K562 (cell line): ENCODE data around the gene C22orf31. TPM values are rescaled to one million over a fixed set of nuclear protein-coding genes. Genes with fewer than 3 reads are reported as not detected.

Experiments used
- BCLAF1 ChIP-seq, 2 experiments: fragments of 450-650 bp in 1 of 2; IDR thresholded peaks; 2 replicates each; pipeline ENCODE4 v1.6.1; 2011 to 2017; ENCODE audit warnings: low read depth in 2 of 2, antibody characterized with exemption in 1 of 2, borderline replicate concordance in 1 of 2, low read length in 1 of 2, mild to moderate bottlenecking in 1 of 2, mixed read lengths in 1 of 2; ENCODE audit not compliant: control insufficient read depth in 1 of 2
- CREB3 ChIP-seq: fragments of 450-650 bp; conservative IDR thresholded peaks from 2 replicates; pipeline ENCODE4 v1.6.1; 2016; ENCODE audit warnings: missing genetic modification characterization, low read depth, mild to moderate bottlenecking, missing compliant biosample characterization, moderate library complexity
- CXXC5 ChIP-seq: fragments of 250-450 bp; sonication (Bioruptor Pico); IDR thresholded peaks from 2 replicates; pipeline ENCODE4 v1.8.0; 2022; ENCODE audit warnings: inconsistent platforms, mild to moderate bottlenecking, moderate library complexity
- DMBX1 ChIP-seq: fragments of 250-450 bp; sonication (Bioruptor Pico); IDR thresholded peaks from 2 replicates; pipeline ENCODE4 v1.8.0; 2022; ENCODE audit warnings: inconsistent platforms, mild to moderate bottlenecking, moderate library complexity, borderline replicate concordance
- DNMT1 ChIP-seq: fragments of 450-650 bp; IDR thresholded peaks from 2 replicates; pipeline ENCODE4 v1.6.1; 2016; ENCODE audit warnings: antibody characterized with exemption, mild to moderate bottlenecking
- EGR1 ChIP-seq: fragments of 450-650 bp; conservative IDR thresholded peaks from 2 replicates; pipeline ENCODE4 v1.6.1; 2017; ENCODE audit warnings: mild to moderate bottlenecking
- ELF1 ChIP-seq: fragments of 200-800 bp; sonication (Bioruptor generic); IDR thresholded peaks from 2 replicates; pipeline ENCODE4 v1.6.1; 2016; ENCODE audit warnings: missing genetic modification characterization, missing compliant biosample characterization
- KLF1 ChIP-seq: fragments of 450-650 bp; IDR thresholded peaks from 2 replicates; pipeline ENCODE4 v1.6.1; 2016; ENCODE audit warnings: missing genetic modification characterization, missing compliant biosample characterization
- NR4A1 ChIP-seq, 2 experiments: fragments of 250-450 bp in 1 of 2; fragments of 450-650 bp in 1 of 2; sonication (Bioruptor Pico) in 1 of 2; IDR thresholded peaks; 2 replicates each; pipeline versions ENCODE4 v1.4.0 to v1.6.1; 2016 to 2020; ENCODE audit warnings: mild to moderate bottlenecking in 2 of 2, missing compliant biosample characterization in 1 of 2, missing genetic modification characterization in 1 of 2, moderate library complexity in 1 of 2
- PML ChIP-seq: IDR thresholded peaks from 2 replicates; pipeline ENCODE4 v1.6.1; 2012; ENCODE audit warnings: low read length, inconsistent platforms
- PRPF4 ChIP-seq: fragments of 200-400 bp; formaldehyde crosslinking; IDR thresholded peaks from one replicate; pipeline ENCODE4 v1.6.1; 2017; ENCODE audit warnings: low read length, low read depth, mild to moderate bottlenecking; ENCODE audit not compliant: insufficient read depth, poor library complexity, severe bottlenecking
- THAP7 ChIP-seq: fragments of 250-450 bp; sonication (Bioruptor Pico); IDR thresholded peaks from 2 replicates; pipeline ENCODE4 v1.5.0; 2021
- USF2 ChIP-seq: sonication (generic); formaldehyde crosslinking; IDR thresholded peaks from 2 replicates; pipeline ENCODE4 v1.5.0; 2020; ENCODE audit warnings: missing genetic modification reagents
- ZNF212 ChIP-seq: fragments of 450-650 bp; formaldehyde crosslinking; IDR thresholded peaks from 2 replicates; pipeline ENCODE4 v1.4.0; 2020; ENCODE audit warnings: mild to moderate bottlenecking
- ZNF41 ChIP-seq: fragments of 250-450 bp; sonication (Bioruptor Pico); conservative IDR thresholded peaks from 2 replicates; pipeline ENCODE4 v1.4.0; 2020; ENCODE audit warnings: mild to moderate bottlenecking
- ZNF561 ChIP-seq: fragments of 450-650 bp; formaldehyde crosslinking; conservative IDR thresholded peaks from 2 replicates; pipeline ENCODE4 v1.4.0; 2020; ENCODE audit warnings: mild to moderate bottlenecking, moderate library complexity
- ZNF644 ChIP-seq: fragments of 200-800 bp; sonication (Bioruptor generic); IDR thresholded peaks from 2 replicates; pipeline ENCODE4 v1.6.1; 2016; ENCODE audit warnings: low read depth, missing genetic modification characterization, missing compliant biosample characterization
- polyA plus RNA-seq, 8 experiments: library from polyadenylated mRNA; depleted of rRNA in 4 of 8; stranded (reverse) in 5 of 8; unstranded in 3 of 8; fragments of >200 nt; fragmentation: Nextera tagmentation in 2 of 8; fragmentation: Illumina TruSeq in 1 of 8; extraction: Ambion mirVana in 2 of 8; extraction: Trizol in 1 of 8; gene quantifications; 2 replicates each; pipeline versions ENCODE4 v1.2.1 to v1.2.3, GENCODE V29; 2011 to 2014; ENCODE audit warnings: inconsistent platforms in 1 of 8, missing spikeins in 1 of 8
- total RNA-seq, 7 experiments: library from RNA; depleted of rRNA in 6 of 7; stranded (reverse); fragments of >200 nt in 6 of 7; fragmentation: Illumina TruSeq in 2 of 7; extraction: Trizol in 2 of 7; gene quantifications; 2 replicates each; pipeline versions ENCODE4 v1.2.1 to v1.2.3, GENCODE V29; 2011 to 2021; ENCODE audit warnings: low replicate concordance in 1 of 7
- TF ChIP-seq, protein P1 (sequence below): sonication (generic); formaldehyde crosslinking; IDR thresholded peaks from 2 replicates; pipeline ENCODE4 v1.8.1; 2022; ENCODE audit warnings: missing genetic modification reagents

The C22orf31 gene
- total and polyA plus RNA-seq, 9 of the 15 experiments (the other 6 are each of a cell fraction or from before 2014, with no cell fraction given): not detected

DNA sequence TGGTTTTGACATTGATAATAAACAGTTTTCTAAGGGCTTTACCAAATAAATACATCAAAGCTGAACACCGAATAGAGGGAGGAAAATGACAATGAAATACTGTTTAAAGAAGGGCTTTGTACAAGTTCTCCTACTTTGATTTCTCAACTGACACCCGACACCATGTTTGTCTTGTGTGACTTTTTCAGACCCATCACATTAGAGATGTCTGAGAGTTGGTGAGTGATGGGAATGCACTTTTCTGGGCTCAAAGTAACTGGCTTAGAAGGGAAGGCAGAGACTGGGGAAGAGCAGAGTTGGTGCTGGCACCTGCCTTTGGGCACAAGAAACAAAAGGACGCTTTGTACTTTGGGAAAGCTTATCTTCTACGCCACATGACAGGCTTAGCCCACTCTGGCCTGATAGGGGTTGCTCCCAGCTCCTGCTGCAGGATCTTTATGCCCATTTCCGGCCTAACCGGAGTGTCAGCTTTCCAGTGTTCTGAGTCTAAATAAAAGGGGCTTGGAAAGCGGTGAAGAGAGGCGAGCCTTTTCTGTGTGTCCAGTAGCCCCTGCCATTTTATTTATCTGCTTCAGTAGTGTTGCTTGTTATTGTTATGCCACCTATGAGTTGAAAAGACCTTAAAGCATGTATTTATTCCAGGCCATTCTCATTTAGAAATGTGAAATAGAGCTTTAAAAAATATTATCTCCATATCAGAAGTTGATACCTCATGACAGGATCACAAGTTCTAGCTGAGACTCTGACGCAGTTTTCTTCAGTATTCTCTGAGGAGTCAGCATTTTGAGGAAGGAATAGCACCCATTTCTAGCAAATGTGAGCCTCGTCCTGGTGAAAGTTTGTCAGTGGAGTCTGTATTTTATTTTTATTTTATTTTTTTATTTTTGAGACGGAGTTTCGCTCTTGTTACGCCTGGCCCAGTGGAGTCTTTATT, 35.4 kb upstream of the C22orf31 start (continued):
- TF ChIP-seq ZNF561 (CRISPR knock-in tag) (no peak), DNMT1 (no peak), ZNF644 (tag) (peak; percentile 89), PML (0 out of 2 replicates have a peak, but pooled peaks have one; percentile 19), CXXC5 (CRISPR knock-in tag) (peak; percentile 58), ELF1 (tag) (0 out of 2 replicates have a peak, but pooled peaks have one; percentile 10), EGR1 (0 out of 2 replicates have a peak, but pooled peaks have one; percentile 11), BCLAF1 (IDR thresholded peaks at IDR 0.05; ENCODE audit: borderline replicate concordance in 1 of 2, control insufficient read depth in 1 of 2, low read depth in 2 of 2, low read length in 1 of 2) (no peak), USF2 (no peak), THAP7 (no peak), NR4A1 (CRISPR knock-in tag; IDR thresholded peaks at IDR 0.05) (no peak), NR4A1 (tag; IDR thresholded peaks at IDR 0.05) (peak; percentile 79), ZNF212 (CRISPR knock-in tag) (no peak), PRPF4 (no peak), DMBX1 (CRISPR knock-in tag) (peak; percentile 82; the same call in 1 of the 2 replicates), CREB3 (tag) (0 out of 2 replicates have a peak, but pooled peaks have one; percentile 58), KLF1 (tag) (no peak), ZNF41 (peak; percentile 26; the same call in 1 of the 2 replicates)
- TF ChIP-seq, protein P1, sequence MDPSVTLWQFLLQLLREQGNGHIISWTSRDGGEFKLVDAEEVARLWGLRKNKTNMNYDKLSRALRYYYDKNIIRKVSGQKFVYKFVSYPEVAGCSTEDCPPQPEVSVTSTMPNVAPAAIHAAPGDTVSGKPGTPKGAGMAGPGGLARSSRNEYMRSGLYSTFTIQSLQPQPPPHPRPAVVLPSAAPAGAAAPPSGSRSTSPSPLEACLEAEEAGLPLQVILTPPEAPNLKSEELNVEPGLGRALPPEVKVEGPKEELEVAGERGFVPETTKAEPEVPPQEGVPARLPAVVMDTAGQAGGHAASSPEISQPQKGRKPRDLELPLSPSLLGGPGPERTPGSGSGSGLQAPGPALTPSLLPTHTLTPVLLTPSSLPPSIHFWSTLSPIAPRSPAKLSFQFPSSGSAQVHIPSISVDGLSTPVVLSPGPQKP (CRISPR knock-in tag): no peak
